ENCODE results near the gene ITGA5. TPM values are rescaled to one million over a fixed set of nuclear protein-coding genes. Genes with fewer than 3 reads are reported as not detected.
"Not testable (repeated sequence)": the region's sequence is repeated elsewhere in the genome, so short reads cannot be mapped to it uniquely, and the experiment has no call there.

ITGA5 gene
- total RNA-seq, 1 experiment from 2014 or later: 107 TPM

- peak; percentile 62 for DNase-seq (ENCODE audit: low read depth)
Observed at GRCh38 chr12:54371328-54372112, 47.5 kb downstream of the ITGA5 start.

DNA sequence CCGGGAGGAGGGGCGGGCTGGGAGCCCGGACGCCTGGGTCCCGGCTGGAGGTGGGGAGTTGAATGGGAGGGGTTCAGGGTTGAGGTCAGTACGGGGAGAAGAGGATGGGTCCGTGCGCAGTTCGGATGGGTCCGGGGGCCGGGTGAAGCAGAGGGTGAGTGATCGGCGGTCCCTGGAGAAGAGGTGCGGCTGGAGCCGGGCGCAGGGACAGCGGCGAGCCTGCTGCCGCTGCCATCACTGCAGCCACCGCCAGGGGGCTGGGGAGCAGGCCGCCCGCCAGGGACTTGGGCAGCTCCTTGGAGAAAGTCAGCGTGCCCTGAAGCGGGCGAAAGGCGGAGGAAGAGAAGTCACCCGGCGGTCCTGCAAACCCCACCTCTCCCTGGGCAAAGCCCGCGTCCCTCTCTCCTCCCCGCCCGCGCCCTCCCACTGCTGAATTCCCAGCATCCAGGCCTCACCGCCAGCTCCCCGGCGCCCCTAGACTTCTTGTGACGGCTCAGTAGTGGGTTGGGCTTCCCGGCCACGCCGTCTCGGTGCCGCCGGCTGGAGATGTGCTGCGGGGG is 48.8 kb downstream of the ITGA5 start:
- peak; percentile 90 for DNase-seq (ENCODE audit: low read depth)

DNA sequence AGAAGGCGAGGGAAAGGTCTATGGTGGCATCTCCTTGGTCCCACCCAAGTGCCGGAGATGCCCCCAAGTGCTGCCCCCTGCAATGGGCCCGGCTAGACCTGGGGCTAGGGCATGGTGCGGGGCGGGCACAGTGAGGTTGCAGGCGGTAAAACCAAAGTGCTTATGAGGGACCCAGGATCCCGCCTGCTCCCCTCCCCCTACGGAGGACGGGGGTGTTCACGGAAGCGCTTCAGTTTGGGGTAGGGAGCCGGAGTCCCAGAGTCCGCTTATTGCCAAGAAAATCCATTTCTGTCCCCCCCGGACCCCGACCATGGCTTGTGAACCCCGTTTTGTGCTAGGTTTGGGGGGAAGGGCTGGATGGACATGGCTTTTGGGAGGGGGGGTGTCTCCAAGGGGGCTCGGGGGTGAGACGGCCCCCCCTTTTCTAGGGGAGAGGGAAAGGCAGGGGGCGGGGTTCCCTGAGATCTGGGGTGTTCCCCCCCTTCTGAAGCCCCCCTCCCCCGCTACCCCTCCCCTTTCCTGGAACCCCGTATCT is 49.4 kb downstream of the ITGA5 start:
- DNase-seq (ENCODE audit: low read depth): no peak

DNA sequence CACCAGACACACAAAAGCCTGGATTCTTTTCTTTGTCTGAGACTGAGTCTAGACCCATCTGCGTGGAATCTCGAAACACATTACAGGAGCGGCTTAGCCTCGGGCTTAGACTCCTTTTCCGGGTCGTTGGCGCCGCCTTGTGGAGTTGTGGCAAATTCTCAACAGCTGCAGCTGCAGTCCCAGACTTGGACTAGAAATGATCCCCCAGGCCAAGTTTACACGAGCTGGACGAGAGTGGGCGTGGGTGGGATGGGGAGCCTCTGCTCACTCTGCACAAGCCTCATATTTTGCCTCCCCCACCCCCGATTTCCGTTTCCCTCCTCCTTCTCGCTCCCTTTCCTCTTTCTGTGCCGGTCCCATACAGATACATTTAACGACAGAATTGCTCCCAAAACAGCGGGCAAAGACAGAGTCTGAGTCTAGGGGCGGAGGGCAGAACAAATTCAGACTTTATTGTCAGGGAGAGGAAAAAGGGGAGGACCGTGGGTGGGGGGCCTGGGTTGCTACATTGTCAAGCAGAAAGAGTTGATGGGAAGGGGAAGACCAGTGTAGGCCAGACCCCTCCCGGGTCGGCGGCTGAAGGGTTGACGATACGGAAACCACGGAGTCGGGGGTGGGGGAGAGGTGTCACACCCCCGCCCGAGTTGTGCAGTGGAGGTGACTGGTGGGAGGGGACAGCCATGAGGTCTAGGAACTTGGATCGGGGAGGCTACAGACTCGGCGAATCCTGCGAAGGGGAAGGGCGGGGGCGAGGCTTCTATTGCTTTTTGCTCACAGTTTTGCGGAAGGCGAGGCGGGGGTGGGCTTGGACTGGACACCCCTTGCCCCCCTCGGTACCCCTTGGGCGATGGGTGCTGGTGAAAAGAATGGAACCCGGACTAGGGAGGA is 50.1 kb downstream of the ITGA5 start:
- DNase-seq (ENCODE audit: low read depth): peak; percentile 91

DNA sequence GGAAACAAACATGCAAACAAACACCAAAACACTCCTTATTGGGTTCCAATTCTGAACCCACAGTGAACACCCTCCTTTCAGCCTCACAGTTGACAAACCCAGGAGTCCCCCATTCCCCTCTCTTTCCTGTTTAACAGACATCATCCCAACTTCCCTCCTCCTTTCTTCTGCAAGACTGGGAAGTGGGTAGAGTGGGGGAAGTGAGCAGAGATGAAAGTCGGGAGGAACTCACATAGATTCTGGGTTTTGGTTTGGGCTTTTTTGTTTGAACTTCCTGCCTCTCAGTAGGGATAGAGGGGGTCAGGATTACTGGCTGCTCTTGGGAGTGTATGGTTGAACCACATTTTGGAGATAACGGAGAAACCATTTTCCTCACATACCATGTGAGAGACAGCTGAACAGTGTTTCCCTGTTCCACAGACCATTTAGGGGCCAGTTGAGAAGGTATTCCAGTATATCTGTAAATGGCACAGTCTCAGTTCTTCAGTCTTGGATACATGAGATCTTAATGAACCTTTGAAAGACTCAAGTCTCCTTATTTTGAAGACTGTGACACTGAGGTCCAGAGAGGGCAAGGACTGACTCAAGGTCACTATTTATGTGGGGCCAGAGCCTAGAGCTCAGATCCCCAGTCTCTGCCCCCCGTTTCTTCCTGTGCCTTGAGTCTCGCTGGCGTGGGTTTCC is 50.9 kb downstream of the ITGA5 start:
- no peak for DNase-seq (ENCODE audit: low read depth)

GRCh38 chr12:54364413-54364812 is 54.7 kb downstream of the ITGA5 start, which contains the start of gene GPR84:
GPR84 (minus strand) TSS chr12:54364486; CDS start chr12:54363851, 635 bp downstream.
- DNase-seq (ENCODE audit: low read depth): no peak

DNA sequence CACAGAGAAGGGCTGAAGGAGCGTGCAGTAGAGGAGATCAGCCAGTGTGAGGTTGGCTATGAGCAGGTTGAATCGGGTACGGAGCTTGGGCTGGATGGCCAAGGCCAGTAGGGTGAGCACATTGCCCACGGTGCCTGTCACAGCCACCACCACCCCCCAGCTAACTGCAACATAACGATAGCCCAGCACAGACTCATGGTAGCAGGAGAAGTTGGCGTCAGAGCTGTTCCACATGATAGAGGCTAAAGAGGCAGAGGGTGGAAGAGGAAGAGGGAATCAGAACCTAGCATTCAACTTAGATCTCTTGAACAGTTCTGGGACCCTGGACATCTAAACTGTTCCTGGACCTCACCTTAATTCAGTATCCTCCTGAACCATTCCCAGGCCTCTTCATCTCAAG is 55.4 kb downstream of the ITGA5 start:
- DNase-seq (ENCODE audit: low read depth): no peak

DNA sequence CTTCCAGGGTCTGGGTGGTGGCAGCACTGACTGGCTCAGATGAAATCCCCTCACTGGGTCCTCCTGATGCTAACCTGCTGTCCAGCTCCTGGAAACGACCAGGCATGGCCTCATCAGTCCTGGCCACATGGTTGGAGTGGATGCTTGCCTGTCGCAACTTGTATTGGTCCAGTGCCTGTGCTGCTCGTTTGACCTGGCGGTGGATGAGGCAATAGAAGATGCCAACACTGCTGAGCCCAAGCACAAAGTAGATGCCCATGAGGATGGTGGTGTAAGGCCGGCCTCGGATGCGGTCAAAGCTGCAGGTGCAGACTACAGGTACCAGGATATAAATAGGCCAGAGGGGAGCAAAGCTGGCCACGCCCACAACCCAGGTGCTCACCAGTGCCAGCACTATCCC is 56.0 kb downstream of the ITGA5 start:
- DNase-seq (ENCODE audit: low read depth): no peak

DNA sequence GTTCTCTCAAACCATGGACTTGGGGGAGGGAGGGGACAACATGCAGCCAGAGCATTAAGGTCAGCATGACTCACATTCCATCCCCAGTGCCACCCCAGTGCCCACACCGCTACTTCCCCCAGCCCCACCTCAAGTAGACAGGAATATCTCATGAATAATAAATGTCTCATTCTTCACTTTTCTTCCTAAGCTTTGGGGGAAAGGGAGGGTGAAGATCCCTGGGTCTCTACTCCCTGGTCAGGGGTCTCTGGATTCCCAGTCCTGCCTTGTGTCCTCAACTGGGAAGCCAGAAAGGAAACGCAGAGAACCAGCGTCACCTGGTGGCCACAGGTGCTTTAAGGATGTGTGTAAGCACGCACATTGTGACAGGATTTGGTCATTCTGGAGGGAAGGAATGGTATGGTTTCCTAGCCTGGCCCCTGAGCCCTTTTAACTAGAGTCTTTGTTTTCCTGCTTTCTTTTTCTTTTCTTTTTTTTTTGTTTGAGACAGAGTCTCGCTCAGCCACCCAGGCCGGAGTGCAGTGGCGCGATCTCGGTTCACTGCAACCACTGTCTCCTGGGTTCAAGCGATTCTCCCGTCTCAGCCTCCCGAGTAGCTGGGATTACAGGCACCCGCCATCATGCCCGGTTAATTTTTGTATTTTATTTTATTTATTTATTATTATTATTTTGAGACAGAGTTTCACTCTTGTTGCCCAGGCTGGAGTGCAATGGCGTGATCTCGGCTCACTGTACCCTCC is 58.2 kb downstream of the ITGA5 start:
- peak; percentile 84 for DNase-seq (ENCODE audit: low read depth)

GRCh38 chr12:54359762-54360351 is 59.2 kb downstream of the ITGA5 start:
- DNase-seq (ENCODE audit: low read depth): no peak

DNA sequence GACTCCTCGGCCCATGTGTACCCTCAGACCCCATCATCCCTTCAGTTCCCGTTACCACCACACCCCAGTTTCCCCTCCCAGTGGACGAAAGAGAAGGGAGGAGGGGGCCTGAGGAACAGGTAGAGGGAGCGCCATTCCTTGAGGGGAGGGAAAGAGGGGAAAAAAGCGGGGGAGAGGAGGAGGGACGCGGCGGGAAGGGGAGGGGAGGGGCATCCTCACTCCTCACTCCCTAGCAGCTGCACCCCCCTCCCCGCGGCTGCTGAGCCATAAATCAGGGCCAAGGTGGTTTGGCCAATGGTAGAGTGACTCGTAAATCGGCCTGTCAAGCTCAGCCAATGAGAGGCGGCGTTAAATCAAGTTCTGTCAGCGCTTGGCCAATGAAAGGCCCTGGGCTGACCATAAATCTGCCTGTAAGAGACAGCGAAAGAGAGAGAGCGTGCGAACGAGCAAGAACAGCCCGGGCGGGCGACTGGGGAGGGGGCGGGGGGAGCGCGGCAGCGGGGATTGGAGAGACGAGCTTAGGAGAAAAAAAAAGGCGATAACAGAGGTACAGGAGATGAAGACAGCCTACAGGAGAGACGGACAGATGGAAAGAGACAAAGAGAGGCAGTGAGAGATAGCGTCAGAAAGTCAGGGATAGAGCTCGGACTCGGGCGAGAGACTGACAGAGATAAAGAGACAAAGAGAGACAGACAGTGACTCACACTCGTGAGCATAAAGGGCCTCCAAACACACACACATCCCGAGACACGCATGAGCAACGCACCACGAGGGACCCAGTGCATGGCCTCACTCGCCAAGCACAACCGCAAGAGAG is 59.9 kb downstream of the ITGA5 start:
- peak; percentile 99 for DNase-seq (ENCODE audit: low read depth)

- DNase-seq (ENCODE audit: low read depth): no peak
Observed at GRCh38 chr12:54358191-54358944, 60.7 kb downstream of the ITGA5 start.

- DNase-seq (ENCODE audit: low read depth): no peak
Observed at GRCh38 chr12:54357506-54358190, 61.4 kb downstream of the ITGA5 start.

DNA sequence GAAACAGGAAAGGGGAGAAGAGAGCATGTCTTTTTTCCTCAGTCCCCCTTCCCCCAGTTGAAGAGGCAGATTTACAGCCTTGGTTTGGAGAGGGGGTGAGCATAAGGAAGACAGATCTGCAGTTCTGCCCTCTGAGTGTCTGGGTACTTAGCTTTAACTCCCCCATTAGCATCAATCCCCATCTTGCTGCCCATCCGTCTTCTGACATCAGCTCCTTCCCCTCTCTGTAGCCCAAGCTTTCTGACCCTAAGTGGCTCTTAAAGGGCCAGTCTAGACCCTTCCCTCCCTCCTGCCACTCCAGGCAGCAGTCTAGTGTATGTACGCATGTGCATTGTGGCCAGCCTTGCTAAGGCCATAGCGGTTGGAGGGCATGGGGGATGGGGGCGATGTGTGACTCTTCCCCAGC is 62.1 kb downstream of the ITGA5 start:
- DNase-seq (ENCODE audit: low read depth): no peak

DNA sequence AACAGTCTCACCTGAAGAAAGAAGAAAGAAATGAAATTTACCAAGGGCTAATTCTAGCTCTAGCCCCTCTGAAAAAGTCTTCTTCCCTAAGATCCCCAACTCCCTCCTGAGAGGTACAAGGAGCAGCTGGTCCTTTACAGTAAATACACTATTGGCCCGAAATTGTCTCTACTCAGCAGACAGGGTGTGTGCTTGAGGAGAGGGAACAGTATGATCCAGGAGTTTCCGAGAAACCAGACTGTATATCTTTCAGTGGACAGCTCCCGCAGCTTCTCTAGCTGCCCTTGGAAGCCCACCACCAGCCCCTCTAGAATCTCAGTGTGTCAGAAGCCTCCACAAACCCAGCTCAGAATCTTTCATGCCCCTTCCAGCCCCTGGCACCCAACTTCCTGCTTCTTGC is 62.8 kb downstream of the ITGA5 start:
- no peak for DNase-seq (ENCODE audit: low read depth)

- no peak for DNase-seq (ENCODE audit: low read depth)
Observed at GRCh38 chr12:54355104-54355815, 63.8 kb downstream of the ITGA5 start.

DNA sequence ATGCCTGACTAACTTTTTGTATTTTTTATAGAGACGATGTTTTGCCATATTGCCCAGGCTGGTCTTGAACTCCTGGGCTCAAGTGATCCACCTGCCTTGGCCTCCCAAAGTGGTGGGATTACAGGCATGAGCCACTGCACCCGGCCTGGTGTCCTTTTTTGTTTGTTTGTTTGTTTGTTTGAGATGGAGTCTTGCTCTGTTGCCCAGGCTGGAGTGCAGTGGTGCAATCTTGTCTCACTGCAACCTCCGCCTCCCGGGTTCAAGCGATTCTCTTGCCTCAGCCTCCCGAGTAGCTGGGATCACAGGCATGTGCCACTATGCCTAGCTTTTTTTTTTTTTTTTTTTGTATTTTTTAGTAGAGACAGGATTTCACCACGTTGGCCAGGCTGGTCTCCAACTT is 64.8 kb downstream of the ITGA5 start:
- DNase-seq (ENCODE audit: low read depth): not testable (repeated sequence)

Measured in Daoy (cell line).